SK-N-DZ (cell line): Measurements from ENCODE around the gene CDX1.

Experiments
- DNase-seq: peaks from one replicate; pipeline ENCODE4 v3.0.0-alpha.2; 2015; ENCODE audit warnings: low spot score

CDX1 gene

DNA sequence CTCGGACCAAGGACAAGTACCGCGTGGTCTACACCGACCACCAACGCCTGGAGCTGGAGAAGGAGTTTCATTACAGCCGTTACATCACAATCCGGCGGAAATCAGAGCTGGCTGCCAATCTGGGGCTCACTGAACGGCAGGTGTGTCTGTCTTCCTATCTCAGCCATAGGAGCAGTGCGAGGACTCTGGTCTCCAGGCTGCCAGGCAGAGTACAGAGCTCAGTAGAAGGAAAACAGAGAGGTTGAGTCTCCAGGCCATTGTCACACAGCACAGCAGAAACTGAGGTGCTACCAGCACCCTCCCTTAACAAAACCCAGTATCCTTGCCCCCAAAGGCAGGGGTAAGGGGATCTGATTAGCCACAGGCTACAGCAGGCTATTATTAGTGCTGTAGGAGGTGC is 16.2 kb downstream of the CDX1 start:
- DNase-seq: no peak

DNA sequence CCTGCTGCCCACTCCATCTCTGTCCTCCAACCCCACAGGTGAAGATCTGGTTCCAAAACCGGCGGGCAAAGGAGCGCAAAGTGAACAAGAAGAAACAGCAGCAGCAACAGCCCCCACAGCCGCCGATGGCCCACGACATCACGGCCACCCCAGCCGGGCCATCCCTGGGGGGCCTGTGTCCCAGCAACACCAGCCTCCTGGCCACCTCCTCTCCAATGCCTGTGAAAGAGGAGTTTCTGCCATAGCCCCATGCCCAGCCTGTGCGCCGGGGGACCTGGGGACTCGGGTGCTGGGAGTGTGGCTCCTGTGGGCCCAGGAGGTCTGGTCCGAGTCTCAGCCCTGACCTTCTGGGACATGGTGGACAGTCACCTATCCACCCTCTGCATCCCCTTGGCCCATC is 16.9 kb downstream of the CDX1 start:
- DNase-seq: no peak

DNA sequence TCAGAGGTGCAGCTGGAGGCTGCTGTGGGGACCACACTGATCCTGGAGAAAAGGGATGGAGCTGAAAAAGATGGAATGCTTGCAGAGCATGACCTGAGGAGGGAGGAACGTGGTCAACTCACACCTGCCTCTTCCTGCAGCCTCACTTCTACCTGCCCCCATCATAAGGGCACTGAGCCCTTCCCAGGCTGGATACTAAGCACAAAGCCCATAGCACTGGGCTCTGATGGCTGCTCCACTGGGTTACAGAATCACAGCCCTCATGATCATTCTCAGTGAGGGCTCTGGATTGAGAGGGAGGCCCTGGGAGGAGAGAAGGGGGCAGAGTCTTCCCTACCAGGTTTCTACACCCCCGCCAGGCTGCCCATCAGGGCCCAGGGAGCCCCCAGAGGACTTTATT is 17.4 kb downstream of the CDX1 start:
- DNase-seq: no peak

DNA sequence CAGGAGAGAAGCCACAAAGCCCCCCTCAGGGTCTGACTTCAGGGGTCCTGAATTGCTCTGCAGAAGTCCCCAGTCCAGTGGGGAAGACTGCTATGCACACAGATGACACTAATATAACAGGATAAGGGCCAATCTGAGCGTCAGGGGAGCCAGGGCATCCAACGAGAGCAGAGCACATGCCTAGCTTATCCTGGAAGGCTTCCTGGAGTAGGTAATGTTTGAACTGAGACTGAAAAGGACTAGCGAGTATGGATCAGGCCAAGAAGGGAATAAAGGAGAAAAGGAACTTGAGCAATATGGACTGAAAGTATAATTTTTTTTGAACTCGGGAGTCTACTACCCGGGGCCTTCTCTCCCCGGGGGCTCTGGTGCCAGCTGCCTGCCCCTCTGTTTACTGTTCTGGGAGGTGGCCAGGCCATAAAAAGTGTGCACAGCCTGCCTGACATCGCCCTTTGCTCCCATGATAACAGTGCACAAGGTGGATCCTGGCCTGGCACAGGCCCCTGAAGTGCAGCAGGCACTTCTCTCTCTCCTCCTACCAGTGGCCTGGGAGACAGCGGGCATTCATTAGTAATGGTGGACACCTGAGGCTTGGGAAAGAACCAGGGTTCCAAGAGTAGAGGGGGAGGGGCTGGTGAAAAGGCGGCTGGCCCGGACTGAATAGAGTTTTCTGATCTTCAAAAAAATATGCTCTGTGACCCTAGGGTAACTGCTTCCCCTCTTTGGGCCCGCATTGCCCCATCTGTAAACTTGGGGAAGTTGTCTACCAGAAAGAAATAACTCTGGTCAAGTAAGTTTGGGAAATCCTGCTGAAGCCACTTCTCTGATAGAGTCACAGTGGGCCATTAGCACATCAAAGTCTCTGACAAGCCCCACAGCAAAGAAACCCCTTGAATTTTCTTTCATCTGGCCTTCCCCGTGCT is 18.7 kb downstream of the CDX1 start:
- no peak for DNase-seq

DNA sequence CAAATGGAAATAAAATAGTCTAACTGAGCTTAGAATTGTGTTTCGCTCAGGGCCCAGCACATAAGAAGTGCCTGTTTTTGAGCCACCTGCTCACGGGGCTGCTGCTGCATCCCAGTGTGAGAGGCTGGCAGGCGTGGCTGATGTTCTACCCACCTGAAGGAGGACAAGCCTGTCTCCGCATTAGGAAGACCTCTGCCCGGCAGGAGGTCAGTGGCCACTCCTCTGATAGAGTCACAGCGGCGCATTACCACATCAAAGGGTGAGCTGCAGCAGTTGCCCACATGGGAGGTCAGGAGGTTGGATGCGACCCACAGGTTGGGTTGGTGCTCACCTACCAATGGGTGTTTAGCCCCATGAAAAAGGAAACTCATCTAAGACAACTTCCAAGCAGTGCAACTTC is 19.6 kb downstream of the CDX1 start:
- DNase-seq: no peak

DNA sequence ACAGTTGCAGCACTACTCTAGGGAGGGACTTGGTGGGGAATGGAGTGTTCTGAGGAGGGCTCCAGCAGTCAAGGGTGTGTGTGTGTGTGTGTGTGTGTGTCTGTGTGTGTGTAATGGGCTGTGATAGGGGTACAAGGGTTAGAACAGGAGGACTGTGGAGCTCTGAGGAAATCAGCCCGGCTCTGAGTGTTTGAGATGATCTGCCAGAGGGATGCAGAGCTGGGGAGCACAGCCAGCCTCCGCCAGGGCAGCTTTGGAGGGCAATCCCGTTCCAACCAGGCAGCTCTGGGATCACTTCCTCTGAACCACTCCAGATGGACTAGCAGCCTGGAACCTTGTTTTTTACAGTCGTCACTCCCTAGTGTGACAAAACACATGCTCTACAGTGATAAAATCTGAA is 20.3 kb downstream of the CDX1 start:
- DNase-seq: no peak

DNA sequence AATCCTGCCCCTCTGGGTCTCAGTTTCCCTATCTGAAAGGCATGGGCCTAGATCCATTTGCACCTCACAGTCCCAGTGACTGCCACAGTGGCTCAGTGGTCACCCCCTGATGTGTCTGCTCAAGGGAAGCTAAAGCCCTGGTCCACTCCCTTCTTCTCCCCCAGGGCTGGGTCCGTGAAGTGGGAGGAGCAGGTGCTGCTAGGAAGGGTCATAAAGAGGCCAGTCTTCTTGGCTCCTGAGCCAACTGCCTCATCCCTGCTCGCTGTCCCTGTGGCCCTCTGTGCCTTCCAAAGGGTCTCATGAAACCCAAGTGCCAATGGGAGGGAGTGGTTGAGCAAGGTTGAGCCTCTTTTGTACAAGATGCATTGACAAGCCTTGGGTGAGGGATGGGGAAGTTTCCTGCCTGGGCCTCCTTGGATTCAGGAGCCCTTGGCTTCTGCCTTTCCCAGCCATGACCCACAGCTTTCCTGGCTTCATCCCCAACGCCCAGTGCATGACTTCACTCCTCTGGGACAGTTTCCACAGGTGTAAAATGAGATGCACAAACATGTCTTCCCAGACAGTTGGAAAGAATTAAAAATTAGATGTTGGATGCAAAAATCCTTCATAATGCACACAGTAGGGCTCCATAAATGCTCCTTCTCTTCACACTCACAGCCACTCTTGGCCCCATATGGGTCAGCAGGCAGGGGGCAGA is 21.7 kb downstream of the CDX1 start:
- DNase-seq: no peak

DNA sequence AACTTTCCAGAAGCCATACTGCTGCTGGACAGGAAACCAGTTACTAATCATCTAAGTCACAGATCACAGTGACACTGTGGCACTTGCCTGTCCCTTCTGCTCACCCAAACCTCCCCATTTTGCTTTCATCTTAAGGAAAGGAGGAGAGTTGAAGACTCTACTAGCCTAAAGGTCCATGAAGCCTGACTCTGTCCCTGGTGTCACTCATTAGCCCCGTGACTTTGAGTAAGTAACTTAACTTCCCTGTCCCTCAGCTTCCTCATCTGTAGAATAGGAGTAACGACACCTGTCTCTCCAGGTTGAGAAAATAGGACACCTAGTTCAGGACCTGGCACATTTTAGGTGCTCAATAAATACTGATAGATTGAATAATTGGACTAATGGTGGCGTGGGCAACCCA is 22.7 kb downstream of the CDX1 start:
- no peak for DNase-seq

DNA sequence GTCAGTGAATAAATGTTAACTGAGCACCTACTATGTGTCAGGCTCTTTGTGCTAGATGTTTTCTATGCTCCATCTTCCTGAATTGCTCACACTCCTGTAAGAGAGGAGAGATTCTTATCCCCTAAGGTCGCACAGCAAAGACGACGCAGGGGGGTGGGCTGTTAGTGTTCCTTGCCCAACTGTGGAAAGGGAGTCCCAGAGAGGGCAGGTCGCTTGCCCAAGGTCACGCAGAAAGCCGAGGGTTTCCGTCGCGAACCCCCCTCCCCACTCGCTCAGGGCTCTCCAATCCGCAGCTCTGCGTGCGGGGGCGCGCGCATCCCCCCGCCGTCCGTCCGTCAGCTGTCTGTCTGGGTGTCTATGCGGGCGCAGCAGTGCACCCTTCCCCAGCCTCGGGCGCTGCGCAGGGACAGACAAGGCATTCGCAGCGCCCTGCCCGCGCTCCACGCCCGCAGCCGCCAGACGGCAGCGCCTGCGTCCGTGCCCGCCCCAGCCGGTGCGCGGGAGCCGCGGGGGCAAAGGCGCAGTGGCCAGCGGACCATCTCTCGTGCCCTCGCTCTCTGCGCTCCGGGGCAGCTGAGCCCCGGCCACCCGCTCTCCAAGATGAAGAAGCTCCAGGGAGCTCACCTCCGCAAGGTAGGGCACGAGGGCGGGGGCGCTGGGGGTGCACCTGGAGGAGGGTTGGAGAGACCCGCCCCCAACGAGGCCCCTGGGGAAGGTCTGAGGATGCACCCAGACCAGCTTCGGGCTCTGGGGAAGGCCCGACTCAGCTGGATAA is 23.3 kb downstream of the CDX1 start, which contains the start of gene SLC6A7:
Gene SLC6A7 (plus strand): TSS at position 335 of the 775 bp plus-strand sequence. CDS start 266 bp downstream, at position 601.
- DNase-seq: no peak

DNA sequence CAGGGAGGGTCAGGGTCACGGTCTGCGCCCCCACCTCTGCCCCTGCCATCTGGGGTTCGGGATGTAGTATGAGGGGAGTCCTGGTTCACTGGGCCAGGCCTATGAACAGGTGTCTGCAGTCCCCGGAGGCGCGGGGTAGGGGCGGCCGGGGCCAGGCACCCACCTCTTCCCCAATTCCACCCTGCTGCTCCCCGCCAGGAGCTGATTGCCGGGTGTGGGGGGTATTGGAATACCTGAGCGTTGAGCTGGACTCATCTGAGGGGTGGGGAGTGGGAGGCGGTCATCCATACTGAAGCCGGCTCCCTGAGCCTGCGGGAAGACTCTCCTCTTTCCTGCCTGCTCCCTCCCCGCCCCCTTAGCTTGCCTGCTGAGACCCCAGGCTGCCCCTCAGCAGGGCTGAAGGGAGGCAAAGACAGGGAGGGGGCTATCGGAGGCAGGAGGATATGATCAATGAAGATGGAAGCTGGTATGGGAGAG is 24.0 kb downstream of the CDX1 start:
- no peak for DNase-seq

DNA sequence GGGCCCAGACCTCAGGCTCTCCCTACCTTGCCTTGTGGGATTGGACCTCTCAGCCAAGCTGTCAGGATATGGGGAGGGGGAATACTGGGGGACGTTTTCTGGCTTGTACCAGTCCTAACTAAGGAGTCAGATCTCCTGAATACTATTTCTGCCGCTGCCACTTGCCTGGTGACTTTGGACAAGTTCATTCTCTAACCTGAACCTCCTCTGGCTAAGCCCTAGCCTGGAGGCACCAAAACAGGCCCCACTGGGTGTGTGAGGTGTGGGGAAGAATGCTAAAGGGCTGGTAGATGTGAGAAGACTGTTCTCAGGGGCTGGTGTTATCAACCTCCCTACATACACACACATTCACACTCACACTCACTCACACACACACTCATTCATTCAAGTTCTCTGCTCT is 24.4 kb downstream of the CDX1 start:
- no peak for DNase-seq

DNA sequence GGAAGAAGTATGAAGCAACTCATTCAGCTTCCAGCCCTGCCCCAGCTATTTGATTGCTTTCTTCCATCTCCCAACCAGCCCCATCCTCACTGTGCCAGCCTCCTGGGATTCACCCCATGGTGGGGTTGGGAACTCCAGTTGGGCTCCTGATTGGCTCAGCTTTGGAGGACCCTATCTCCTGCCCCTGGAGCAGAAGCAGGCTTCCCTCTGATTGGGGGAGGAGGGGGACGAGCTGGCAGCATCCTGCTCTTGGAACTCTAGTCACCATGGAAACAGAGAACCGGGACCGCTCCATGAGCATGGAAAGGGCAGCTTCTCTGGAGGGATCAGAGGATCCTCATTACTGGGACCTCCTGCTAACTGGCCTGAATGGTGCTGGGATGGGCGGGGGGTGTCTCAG is 25.9 kb downstream of the CDX1 start:
- peak; percentile 52 for DNase-seq

DNA sequence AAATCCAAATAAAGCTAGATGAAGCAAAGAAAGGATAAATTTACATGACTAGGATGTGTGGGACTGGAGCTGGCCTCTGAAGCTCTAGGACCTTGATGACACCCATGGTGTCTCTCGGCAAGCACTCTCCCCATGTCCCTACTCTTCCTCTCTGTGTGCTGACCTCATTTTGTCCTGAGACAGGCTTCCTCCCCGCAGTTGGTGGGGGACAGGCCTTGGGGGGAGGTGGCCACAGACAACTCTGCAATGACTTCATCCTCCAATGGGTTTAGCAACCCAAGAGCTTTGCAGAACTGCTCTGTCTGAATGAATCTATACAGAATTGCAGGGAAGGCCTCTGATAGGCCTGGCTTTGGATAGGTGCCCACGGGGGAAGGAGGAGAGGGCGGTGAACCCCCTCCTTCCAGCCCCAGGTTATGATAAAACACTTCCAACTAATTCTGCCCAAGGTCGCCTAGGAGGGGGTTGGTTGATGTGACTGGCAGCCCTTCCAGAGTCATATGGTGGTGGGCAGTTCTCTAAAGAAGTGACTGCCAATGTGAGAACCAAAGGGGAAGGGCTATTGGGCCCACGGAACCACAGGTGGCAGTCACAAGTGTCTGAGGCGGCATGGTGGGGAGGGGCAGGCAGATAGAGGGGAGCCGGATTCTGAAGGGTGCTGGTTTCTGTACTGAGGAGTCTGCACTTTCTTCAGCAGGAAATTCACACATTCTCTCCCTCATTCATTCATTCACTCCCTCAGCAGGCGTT is 29.3 kb downstream of the CDX1 start:
- no peak for DNase-seq

DNA sequence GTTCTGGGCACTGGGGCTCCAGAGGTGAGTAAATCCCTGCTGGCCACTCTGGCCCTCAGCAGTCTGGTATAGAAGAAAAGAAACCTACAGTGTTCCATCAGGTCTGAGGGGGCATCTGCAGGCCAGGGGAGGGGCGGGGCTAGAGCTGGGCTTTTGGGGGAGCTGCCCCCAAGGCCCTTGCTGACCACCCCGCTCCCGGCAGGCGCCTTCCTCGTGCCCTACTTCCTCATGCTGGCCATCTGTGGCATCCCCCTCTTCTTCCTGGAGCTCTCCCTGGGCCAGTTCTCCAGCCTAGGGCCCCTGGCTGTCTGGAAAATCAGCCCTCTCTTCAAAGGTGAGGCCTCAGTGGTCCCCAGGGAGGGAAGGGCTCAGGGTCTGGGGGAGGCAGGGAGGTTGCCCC is 29.9 kb downstream of the CDX1 start:
- DNase-seq: no peak

DNA sequence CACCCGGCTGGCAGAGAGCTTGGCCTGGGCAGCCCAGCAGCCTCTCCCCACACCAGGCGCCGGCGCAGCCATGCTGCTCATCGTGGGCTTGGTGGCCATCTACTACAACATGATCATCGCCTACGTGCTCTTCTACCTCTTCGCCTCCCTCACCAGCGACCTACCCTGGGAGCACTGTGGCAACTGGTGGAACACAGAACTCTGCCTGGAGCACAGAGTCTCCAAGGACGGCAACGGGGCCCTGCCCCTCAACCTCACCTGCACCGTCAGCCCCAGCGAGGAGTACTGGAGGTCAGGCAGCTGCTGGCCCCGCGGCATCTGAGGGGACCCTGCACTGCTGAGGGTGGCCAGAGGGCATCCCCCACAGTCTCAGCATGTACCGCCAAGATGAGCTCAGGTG is 30.4 kb downstream of the CDX1 start:
- DNase-seq: no peak

DNA sequence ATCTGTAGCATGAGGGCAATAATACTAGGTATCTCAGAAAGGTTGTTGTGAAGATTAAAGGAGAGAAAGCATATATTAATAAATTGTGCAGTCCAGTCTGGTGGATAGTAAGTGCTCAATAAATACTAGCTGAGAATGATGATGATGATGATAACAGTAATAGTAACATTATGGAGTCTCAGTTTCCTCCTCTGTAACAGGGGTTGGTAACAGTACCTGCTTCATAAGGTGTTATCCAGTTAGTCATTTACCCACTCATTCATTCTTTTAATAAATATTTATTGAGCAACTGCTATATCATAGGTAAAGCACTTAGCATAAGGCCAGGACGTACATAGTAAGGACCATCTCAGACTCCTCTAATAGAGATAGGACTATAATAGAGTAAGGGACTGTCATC is 30.9 kb downstream of the CDX1 start:
- DNase-seq: no peak

DNA sequence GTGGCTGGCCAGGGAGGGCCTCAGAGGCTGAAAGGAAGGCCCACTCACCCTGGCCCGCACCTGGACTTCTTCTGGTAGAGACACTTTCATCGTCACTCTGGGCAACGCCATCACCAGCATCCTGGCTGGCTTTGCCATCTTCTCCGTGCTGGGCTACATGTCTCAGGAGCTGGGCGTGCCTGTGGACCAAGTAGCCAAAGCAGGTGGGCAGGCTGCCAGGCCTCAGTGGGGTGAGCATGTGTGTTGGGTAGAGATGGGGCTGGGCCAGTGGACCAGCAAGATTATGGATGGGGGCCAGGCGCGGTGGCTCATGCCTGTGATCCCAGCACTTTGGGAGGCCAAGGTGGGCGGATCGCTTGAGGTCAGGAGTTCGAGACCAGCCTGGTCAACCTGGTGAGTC is 35.9 kb downstream of the CDX1 start:
- no peak for DNase-seq

DNA sequence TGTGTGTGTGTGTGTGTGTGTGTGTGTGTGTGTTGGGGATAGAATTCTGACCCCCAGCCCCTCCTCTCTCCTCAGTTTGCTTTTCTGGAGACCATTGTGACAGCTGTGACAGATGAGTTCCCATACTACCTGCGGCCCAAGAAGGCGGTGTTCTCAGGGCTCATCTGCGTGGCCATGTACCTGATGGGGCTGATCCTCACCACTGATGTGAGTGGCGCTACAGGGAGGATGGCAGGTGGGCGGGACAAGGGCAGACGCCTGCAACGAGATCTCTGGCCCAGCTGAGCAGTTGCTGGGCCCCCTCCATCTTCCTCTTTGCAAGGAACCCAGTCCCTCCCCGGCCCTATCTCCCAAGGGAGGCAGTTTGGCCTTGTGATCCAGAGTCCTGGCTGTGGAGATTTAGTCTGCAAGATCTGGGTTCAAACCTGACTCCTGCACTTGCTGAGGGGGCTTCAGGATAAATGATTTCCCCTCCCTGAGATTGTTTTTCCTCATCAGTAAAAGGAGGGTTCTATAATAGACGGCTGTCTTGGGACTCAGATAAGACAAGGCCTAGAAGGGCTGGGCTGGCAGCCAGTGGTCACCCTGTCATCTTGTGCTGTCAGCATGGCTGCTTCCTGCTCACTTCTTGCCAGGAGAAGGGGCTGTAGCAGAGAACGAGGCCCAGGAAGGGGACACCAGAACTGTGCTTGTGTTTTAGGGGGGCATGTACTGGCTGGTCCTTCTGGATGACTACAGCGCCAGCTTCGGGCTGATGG is 37.4 kb downstream of the CDX1 start:
- DNase-seq: no peak

DNA sequence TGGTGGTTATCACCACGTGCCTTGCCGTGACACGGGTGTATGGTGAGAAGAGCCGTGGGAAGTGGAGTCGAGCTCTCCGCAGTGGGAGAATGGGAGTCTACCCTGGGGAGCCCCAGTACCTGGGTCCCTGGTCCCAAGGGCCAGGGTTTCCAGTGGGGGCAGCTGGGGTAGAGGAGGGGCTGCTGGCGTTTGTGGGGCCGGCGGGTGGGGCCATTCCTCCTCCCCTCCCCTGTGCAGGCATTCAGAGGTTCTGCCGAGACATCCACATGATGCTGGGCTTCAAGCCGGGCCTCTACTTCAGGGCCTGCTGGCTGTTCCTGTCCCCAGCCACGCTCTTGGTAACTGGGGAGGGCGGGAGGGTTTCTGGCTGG is 38.0 kb downstream of the CDX1 start:
- no peak for DNase-seq

DNA sequence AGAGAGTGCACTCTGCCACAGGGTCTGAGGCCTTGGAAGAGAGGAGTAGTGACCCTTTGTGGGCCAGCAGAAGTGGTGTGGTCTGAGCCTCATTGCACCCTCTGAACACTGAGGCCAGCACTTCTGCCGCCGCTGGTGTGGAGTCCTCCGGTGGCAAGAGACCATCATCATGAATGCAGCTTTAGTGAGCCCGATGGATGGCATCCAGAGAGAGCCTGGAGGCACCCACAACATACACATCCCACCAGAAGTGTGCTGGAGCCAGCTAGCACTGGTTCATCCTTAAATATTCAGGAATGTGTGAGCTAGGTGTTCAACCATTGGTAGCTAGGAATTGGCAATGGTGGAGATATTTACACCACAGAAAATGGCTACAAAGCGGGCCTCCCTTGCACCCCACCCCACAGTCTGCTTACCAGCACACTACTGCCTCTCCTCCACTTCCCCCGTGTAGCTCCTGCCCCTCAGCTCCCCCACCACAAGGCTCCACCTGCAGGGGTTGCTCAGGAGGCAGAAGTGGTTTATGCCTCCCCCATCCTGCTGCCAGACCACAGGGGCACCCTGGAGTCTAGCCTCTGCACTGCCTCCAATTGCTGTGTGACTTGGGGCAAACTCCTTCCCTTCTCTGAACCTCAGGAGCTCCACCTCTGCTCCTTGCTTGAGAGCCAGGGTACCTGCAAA is 39.7 kb downstream of the CDX1 start:
- no peak for DNase-seq
